CD4-positive, alpha-beta T cell treated with Interleukin-17A for 1 hour (primary cell): ENCODE data around the gene TSEN54.
"Not testable (repeated sequence)": the region's sequence is repeated elsewhere in the genome, so short reads cannot be mapped to it uniquely, and the experiment has no call there.

ENCODE experiments used
- DNase-seq: peaks from one replicate; pipeline ENCODE4 v3.0.0-alpha.2; 2020

TSEN54 gene

DNA sequence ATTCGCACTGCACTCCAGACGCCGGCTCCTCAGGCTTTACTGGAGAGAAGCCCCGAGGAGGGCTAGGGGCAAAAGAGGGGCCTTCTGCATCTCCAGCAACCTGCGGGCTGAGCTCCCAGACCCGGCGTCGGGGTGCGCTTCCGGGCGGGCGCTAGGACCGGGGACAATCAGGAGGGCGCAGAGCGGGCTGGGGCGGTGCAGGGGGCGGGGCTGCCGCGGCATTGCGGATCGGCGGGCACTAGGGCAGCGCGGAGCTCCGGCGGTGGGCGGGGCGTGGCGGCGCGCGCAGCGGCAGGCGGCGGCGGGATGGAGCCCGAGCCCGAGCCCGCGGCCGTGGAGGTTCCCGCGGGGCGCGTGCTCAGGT, at the start of gene TSEN54:
Gene TSEN54, plus strand, starts transcription at position 274 of the 364 bp plus-strand sequence. Its CDS starts 33 bp downstream, at position 307.
- peak; percentile 94 for DNase-seq

DNA sequence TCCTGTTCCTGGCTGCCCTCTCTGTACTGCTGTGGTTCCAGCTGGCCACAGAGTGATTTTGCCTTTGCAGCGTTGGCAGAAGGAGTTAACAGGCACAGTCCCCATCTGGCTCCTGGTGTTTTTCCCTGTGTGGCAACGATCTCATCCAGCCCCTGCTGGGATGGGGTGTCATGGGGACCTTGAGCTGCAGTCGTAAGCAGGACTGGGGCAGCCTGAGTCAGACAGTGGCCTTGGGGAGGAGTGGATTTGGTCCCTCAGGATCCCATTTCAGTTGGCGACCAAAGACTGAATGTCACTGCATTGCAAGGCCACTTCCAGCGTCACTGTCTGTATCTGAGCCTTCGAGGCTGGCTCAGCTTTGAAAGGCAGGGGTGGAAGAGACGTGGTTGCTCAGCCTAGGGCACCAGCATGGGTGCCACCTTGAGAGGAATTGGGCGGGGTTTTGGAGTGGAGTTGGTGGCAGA, 48.0 kb upstream of the TSEN54 start:
- no peak for DNase-seq

DNA sequence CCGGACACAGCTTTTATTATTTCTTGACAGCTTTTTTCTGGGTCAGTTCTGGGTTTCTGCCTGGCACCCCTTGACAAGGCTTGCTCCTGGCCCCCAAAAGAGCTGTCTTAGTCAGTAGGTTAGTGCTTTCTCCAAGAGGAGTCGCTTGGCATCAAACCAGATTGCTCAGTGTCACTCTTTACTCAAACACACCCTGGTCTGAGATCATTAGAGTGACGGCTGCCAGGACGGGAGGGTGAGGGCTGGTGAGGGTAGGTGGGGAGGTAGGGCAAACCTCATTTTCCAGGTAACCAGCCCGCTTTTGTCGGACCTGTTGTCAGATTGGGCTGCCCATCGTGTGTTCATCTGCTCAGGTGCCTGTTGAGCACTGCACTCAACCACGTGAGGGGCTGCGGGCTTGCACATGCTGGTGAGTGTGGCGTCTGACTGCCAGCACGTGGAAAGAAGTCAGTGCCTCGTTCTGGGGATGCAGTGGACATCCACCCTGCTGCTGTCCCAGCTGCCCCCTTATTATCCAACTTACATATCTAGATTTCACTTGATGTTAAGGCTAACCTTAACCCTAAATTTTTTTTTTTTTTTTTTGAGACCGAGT, 47.5 kb upstream of the TSEN54 start:
- no peak for DNase-seq

DNA sequence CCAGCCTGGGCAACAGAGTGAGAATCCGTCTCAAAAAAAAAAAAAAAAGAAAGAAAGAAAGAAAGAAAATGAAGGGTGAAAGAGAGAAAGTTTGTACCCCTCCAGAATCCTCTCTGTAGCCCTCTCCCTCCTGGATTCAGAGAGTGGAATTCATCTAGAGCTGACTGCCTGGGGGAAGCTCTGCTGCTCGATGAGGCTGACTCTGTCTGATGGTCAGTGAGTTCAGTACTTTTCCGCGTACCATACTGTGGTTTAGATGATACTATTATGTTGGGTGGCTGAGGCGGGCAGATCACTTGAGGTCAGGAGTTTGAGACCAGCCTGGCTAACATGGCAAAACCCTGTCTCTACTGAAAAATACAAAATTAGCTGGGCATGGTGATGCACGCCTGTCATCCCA, 45.1 kb upstream of the TSEN54 start:
- no peak for DNase-seq

DNA sequence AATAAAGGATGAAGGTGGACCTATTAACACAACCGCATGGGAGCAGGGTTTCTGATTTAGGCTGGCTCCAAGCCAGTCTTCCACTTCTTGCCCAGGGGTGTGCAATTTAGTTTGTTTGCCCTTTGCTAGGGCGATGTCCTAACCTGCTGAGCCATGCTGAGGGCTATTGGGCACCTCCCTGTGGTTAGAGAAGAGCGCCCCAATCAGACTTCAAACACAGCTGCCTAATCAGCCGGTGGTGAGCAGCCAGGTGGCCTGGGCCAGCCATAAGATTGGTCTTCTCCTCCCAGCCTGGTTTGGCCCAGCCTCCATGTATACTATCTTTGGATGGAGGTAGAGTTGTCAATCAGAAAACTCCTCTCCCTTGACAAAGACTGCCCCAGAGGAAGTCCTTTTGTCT, 44.2 kb upstream of the TSEN54 start:
- no peak for DNase-seq

DNA sequence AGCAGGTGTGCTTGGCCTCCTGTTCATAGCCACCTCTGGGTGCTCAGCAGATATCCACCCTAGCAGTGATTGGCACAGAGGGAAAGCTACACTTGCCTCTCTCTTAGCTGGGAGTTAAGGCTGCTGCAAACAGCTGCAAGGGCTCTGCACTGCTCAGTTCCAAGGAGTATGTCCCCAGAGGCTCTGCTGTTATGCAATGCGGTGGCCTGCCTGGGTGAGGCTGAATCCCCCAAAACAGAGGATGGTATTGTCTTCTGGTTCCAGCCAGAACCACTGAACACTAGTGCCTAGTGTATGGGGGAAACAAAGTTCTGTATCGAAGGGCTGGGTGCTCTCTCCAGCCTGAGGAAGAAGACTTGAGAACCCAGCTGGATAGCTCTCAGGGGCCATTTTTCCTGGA, 43.1 kb upstream of the TSEN54 start:
- DNase-seq, result no peak

DNA sequence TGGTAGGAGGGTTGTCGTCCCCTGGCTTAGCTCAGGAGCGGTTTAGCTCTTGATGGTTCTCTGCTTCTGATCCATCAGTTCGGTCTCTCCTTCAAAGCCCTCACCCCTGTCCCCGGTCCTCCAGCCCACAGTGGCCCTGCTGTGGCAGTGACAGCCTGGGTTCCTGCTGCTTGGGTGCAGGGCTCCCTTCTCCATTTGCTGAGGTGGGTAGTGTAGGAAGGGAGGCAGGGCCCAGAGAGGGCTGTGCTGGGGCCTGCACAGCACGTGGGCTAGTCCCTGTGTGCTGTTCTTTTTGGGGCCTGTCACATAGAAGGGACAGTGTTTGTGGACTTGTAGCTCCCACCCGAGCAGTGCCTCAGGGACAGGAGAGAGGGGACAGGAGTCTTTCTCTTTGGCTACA, 41.6 kb upstream of the TSEN54 start:
- no peak for DNase-seq

DNA sequence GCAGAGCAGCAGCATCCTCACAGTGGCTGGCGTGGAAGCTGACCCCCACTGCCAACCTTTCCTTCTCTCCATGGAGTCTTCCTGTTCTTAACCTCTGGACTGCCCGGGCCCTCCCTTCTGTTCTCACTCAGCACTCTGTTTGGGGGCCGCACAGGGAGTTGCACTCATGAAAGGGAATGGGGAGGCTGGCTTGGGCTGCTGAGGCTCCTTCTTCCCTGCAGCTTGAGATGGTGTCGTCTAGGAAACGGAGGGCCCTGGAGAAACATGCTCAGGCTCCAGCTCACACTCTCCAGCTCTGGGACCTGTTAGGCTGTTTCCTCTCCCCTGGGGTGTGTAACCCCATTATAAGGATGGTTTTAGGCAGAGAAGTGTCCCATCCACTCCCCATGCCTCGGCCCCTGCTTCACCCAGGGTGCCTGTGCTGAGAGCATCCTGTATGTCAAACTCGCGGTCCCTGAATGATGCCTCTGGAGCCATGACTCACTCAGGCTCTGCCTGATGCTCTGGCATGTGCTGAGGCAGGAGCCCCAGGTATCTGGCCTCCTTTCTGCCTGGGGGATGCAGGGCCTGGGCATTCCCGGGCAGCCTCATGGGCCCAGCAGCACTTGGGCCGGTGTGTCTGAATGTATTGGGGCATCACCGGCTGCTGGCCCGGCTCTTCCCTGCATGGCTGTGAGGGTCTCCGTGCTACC, 41.0 kb upstream of the TSEN54 start:
- DNase-seq, result no peak

DNA sequence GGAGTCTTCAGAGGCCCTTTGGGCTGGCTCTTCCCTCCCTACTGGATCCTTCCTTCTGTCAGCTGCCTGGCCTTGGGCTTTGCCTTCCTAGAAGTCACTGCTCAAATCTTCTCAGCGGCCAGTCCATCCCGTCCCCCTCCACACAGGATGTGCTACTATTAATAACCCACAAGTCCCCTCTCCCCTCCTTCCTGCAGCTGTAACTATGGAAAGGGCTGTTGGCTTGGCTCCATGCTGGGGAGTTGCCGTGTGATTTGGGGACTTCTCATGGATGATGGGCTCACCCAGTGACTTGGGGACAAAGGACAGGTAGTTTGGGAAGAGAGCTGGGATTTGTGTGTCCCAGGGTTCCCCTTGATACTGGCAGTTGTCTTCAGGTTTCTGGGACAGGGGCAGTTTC, 40.5 kb upstream of the TSEN54 start:
- no peak for DNase-seq

DNA sequence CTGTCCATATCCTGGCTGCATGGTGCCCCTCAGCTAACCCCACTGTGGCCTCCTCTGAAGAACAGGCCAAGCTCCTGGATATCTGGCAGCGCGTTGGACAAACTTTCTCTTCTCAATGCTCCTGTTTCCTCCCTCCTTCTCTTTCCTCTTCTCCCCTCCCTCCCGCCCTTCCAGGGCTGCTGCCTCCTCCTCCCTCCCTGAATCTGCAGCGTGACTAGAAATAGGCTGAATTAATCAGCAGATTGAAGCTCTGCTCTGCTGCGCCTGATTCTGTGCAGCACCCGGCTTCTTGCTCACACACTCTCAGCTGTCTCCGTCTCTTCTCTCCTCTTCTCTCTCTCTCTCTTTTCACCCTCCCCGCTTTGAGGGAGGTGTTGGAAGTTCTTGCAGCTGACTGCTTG, 40.1 kb upstream of the TSEN54 start:
- DNase-seq, result no peak

DNA sequence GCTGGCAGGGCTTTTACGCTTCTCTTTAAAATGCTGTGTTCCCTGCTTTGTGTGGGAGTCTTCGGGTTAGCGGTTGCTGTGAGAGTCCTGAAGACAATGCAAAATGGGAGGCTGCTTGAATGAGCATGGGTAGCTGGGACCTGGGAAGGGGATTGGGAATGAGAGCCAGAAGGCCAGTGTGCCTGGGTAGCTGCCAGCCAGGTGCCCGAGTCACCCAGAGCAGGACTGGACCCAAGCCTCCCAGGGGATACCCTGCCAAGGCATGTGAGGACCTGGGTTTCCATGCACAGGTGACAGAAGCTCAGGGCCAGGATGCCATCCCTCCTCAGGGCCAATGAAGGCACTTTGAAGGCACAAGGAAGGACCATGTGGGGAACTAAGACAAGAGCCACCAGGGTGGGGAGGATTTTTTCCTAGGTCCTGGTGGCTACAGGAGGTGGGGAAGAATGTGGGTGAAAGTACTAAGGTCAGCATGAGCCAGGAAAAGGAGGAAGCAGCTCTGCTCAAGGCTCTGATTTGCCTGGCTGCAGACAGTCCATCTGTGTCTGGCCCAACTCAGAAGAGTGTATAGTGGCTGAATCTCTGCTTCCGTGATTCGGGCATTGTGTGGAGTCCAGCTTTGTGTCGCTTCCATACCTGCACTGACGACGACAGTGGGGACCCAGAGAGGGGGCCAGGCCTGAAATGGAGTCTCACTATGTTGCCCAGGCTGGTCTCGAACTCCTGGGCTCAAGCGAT, 39.4 kb upstream of the TSEN54 start:
- DNase-seq, result no peak

DNA sequence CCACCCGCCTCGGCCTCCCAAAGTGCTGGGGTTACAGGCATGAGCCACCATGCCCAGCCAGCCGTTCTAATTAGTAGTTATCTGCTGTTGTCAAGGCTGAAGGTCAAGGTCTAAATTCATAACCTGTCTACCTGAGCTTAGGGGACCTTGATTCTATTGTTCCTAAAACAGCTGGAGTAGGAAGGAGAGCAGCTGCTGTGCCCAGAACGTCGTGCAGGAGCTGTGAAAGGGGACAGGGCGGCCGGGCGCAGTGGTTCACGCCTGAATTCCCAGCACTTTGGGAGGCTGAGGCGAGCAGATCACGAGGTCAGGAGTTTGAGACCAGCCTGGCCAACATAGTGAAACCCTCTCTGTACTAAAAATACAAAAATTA, 38.9 kb upstream of the TSEN54 start:
- not testable (repeated sequence) for DNase-seq

DNA sequence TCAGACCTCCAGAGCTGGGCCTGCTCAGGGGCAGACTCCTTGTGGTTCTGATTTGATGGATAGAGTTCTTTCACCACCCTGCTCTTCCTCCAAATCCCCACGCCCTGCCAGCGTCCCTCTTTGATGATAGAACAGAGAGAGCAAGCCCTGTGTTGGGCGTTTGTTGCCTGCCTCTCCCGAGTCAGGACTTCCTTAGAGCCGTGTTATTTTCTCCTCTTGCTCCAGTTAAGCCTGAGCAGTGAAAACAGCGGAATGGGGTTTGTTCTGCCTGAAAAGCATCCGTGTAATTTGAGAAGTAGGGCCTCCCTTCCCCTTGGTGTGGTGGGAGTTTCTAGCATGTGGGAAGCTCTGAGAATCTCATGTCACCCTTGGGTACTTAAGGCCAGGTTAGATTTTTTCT, 37.8 kb upstream of the TSEN54 start:
- DNase-seq, result no peak

DNA sequence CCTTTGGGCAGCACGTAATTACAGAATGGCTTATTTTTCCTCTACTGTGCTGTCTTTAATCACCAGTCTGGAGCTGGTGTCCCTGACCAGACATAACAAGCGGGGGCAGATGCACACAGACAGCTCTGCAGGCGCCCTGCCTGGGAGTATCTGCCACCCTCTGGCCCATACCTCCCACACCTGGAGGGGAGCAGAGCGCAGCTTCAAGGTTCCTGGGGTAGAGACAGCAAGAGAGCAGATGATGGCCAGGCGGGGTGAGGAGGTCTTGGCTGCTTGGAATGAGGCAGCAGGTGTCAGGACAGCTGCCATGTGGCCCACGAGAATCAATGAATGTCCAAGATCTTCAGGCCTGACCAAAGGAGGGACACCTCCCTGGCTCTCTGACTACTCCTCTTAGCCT, 36.0 kb upstream of the TSEN54 start:
- no peak for DNase-seq

DNA sequence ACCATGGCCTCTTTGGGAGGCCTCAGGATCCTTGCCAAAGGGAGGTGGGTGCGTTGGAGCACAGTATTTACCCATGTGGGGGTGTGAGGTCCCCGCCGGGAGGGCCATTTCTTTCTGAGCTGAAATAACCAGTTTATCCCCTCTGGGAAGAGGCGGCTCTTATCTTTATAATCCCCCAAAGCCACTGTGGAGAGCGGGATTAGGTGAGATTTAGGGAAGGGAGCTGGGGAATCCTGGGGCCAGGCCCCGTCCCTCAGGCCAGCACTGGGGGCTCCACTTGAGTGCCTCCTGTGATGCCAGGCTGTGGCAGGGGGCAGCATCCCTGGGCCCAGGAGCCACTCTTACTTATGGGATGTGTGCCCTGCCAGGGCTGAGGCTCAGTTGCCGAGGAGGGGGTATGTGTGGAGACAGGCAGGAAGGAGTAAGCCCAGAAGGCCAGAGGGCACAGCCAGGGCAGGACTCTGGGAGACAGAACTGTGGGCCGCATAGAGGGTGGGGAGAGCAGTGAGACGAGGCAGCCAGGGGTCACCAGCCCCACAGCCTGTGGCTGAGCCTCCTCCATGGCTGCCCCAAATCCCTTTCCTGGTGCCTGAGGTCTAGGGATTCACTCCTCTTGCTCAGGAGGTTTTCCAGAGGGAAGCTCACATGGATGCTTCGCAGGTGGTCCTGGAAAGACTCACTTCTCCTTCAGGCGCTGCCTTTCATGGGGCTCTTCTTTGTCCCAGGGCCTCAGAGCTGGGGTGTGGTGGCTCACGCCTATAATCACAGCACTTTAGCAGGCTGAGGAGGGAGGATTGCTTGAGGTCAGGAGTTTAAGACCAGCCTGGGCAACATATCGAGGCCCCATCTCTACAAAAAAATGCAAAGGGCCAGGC, 34.9 kb upstream of the TSEN54 start:
- no peak for DNase-seq

DNA sequence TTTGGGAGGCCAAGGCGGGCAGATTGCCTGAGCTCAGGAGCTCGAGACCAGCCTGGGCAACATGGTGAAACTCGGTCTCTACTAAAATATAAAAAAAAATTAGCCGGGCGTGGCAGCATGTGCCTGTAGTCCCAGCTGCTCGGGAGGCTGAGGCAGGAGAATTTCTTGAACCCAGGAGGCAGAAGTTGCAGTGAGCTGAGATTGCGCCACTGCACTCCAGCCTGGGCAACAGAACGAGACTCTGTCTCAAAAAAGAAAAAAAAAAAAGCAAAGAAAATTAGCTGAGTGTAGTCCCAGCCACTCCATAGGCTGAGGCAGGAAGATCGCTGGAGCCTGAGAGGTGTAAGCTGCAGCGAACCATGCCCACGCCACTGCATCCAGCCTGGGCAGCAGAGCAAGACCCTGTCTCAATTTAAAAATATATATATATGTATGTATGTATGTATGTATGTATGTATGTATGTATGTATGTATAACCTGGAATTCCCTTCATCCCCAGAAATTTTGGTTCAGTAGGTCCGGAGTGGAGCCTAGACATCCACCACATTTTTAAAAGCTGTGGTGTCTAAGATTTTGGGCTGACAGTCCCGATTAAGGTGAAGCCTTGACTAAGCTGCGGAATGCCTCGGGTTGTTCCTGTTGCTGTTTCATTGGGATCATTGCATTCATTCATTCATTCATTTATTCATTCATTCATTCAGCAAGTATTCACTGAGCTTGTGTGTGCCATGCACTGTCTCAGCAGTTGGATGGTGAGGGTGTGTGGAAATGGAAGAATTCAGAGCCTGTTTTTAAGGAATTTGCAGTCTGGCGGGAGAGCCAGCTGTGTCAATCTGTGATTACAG, 34.0 kb upstream of the TSEN54 start:
- DNase-seq, result no peak

DNA sequence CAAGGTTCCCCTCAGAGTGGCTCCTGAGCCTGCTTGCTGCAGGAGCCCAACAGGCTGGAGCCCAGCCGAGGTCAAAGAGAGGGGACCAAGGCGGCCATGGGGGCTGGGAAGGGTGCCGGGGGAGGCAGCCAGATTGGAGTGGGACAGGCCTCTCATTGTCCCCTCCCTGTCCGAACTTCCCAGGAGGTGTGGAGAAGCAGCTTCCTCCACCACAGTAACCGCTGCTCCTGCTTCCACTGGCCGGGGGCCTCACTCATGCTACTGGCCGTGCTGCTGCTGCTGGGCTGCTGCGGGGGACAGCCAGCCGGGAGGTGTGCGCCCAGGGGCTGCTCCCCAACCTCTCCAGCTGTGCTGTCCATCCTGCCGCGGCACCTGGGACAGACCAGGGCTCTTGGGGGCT, 30.6 kb upstream of the TSEN54 start:
- DNase-seq, result no peak

DNA sequence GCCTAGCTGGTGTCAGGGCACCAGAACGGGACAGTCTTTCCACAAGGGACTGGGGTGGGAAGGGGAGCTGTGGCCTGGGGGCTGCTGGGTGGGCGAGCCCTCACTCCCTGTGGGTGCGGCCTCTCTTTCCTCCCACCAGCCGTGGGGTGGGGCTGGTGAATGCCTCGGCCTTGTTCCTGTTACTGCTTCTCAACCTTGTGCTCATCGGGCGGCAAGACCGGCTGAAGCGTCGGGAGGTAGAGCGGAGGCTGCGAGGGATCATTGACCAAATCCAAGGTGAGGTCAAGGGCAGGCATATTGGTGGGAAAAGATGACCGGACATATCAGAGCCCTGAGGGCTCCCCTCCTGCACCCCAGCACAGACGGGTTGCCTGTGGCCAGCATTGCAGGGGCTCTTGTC, 30.2 kb upstream of the TSEN54 start:
- DNase-seq, result no peak

DNA sequence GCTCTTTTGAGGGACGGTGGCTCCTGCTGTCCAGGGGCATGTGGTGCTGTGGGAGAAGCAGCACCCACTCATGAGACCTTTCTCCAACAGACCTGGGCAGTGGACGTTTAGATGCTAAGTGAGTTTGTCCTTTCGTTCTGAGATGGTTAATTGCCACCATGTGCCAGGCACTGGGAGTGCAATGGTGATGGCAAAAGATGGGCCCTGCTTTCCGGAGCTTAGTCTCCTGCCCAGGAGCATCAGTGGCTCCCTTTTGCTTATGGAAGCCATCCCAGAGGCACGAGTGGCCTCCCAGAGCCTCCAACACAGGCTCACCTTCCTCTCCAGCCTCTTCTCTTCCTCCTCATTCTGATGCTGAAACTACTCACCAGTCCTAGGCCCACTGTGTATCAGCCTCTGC, 29.4 kb upstream of the TSEN54 start:
- DNase-seq, result no peak

DNA sequence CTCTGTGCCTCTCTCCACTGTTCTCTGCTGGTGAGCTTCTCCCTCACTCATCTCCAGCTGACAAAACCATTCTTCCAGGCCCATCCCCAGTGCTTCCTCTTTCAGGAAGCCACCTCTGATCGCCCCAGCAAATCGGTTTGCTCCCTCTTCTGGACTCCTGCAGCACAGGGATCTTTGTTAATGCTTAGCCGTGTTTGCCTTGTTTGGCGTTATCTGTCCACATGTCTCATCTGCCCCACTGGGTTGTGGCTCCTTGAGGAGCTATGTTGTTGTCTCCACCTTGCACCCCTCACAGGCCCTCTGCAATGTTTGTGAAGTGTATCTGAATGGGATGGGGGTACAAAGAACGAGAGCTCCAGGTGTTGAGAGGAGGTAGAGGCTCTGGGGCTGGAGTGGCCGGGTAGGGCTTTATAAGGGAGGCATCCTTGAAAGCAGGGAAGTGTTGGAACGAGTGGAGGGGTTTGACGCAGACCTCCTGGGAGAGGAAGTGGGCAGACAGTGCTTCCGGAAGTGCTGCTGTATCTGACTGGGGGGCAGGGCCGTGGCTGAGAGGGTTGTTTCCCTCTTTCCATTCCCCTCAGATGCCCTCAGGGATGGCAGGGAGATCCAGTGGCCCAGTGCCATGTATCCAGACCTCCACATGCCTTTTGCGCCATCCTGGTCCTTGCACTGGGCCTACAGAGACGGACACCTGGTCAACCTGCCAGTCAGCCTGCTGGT, 28.8 kb upstream of the TSEN54 start:
- DNase-seq, result peak; percentile 55

DNA sequence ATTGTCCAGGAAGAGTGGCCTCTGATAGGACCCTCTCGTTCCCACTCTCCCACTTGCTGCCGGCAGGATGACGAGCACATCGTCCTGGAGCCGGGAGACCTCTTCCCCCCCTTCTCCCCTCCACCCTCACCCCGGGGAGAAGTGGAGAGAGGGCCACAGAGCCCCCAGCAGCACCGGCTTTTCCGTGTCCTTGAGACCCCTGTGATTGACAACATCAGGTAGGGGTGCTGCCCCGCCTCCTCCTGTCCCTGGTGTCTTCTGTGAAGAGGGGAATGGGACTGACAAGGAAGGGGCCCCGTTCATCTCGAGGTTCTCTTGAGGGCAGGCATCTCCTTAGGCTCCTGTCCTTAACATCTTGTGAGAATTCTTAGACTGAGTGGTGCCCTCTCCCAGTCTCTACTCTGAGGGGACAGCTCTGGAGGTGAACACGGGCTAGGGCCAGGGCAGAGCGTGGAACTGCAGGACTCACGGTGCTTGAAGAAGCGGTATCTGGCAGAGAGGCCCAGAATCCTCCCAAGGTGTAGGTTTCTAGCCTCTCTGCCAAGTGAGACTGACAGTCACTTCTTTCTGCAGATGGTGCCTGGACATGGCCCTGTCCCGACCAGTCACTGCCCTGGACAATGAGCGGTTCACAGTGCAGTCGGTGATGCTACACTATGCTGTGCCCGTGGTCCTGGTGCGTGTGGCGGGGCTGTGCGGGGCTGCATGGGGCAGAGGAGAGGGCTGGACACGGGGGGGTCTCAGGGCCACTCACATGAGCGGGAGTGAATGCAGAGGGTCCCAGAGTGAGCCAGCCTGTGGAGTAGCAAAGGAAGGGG, 27.4 kb upstream of the TSEN54 start:
- no peak for DNase-seq
